GM12878 (cell line): ENCODE data around the gene MCM3AP. TPM values are rescaled to one million over a fixed set of nuclear protein-coding genes. Genes with fewer than 3 reads are reported as not detected.

ENCODE experiments used
- ATAC-seq: fragments of 200-7000 bp; cut with Tn5 transposase; 3 replicates; pipeline ENCODE4 v1.9.1; 2020; ENCODE audit warnings: mild to moderate bottlenecking, moderate library complexity
- BruUV-seq: library from RNA; stranded (reverse); fragments of 400-500 nt; replicated peaks from 2 replicates; lab custom pipeline; 2021; lab: Mats Ljungman, UMichigan
- CTCF ChIA-PET: fragments of 300-600 bp; sonication (Branson Sonifier 250); formaldehyde crosslinking; extraction: SDS; loops from one replicate; lab custom pipeline; 2021; ENCODE audit warnings: inconsistent platforms; lab: Yijun Ruan, JAX
- POLR2A ChIA-PET: fragments of 350-600 bp; formaldehyde crosslinking; extraction: SDS; loops from one replicate; lab custom pipeline; 2021; ENCODE audit warnings: inconsistent platforms; lab: Charles Lee
- RAD21 ChIA-PET: fragments of 300-600 bp; sonication (Branson Sonifier 250); formaldehyde crosslinking; loops from one replicate; lab custom pipeline; 2023; ENCODE audit warnings: antibody characterized with exemption; ENCODE audit not compliant: unreplicated experiment; lab: Charles Lee
- SMC1A ChIA-PET: fragments of 300-600 bp; sonication (Branson Sonifier 250); formaldehyde crosslinking; loops from one replicate; lab custom pipeline; 2023; ENCODE audit not compliant: unreplicated experiment, uncharacterized antibody; lab: Charles Lee
- DNase-seq: peaks from one replicate; pipeline ENCODE4 v3.0.0-alpha.2; 2011; ENCODE audit warnings: low read depth, low spot score
- FAIRE-seq: peaks from 3 replicates; lab custom pipeline; 2011; peaks lifted over from hg19 to GRCh38; lab: Jason Lieb, UNC
- H2AFZ ChIP-seq: 2 replicates; pipeline ENCODE4 v1.6.0; 2011; ENCODE audit warnings: low read depth, low read length, control low read depth; ENCODE audit not compliant: control insufficient read depth
- H3K27ac ChIP-seq: 2 replicates; pipeline ENCODE4 v1.5.1; 2011; ENCODE audit warnings: control low read depth; ENCODE audit not compliant: control insufficient read depth, insufficient read depth
- H3K27me3 ChIP-seq, 2 experiments: replicated peaks in 1 of 2; 2 replicates each; pipeline versions ENCODE4 v1.6.0 to v1.6.1; 2011; ENCODE audit warnings: low read length in 1 of 2; ENCODE audit not compliant: control insufficient read depth in 2 of 2, insufficient read depth in 2 of 2
- H3K36me3 ChIP-seq, 2 experiments: 2 replicates each; pipeline ENCODE4 v1.5.1; 2011; ENCODE audit warnings: low read length in 1 of 2; ENCODE audit not compliant: control insufficient read depth in 2 of 2, insufficient read depth in 2 of 2
- H3K4me1 ChIP-seq: 2 replicates; pipeline ENCODE4 v1.6.1; 2011; ENCODE audit warnings: mild to moderate bottlenecking, low read length, moderate library complexity, mixed read lengths; ENCODE audit not compliant: control insufficient read depth, insufficient read depth
- H3K4me2 ChIP-seq: 2 replicates; pipeline ENCODE4 v1.6.0; 2011; ENCODE audit warnings: control low read depth; ENCODE audit not compliant: control insufficient read depth, insufficient read depth
- H3K4me3 ChIP-seq: fragments of 200-600 bp; sonication (generic); 2 replicates; pipeline ENCODE4 v1.5.1; 2016
- H3K79me2 ChIP-seq: 2 replicates; pipeline ENCODE4 v1.6.0; 2011; ENCODE audit warnings: low read length; ENCODE audit not compliant: control insufficient read depth, insufficient read depth
- H3K9ac ChIP-seq: 2 replicates; pipeline ENCODE4 v1.8.0; 2011; ENCODE audit warnings: low read length, control low read depth, mixed read lengths; ENCODE audit not compliant: control insufficient read depth, insufficient read depth
- H3K9me3 ChIP-seq: replicated peaks from 3 replicates; pipeline ENCODE4 v1.5.1; 2011; ENCODE audit warnings: mild to moderate bottlenecking, low read length; ENCODE audit not compliant: control insufficient read depth, insufficient read depth
- H4K20me1 ChIP-seq: 2 replicates; pipeline ENCODE4 v1.6.0; 2011; ENCODE audit not compliant: control insufficient read depth, insufficient read depth
- ASH2L ChIP-seq: fragments of 300-600, 200-600 bp; sonication (generic); IDR thresholded peaks from 2 replicates; pipeline ENCODE4 v1.6.1; 2017; ENCODE audit warnings: low read depth, mild to moderate bottlenecking, borderline replicate concordance
- BCL11A ChIP-seq: IDR thresholded peaks from 2 replicates; pipeline ENCODE4 v1.6.1; 2011; ENCODE audit warnings: low read depth, low read length
- CHD1 ChIP-seq: IDR thresholded peaks from 2 replicates; pipeline ENCODE4 v1.6.1; 2012; ENCODE audit warnings: low read depth, low read length, improper control_type of control experiment
- EGR1 ChIP-seq, 2 experiments: IDR thresholded peaks; 1 replicate in 1 of 2; 2 replicates in 1 of 2; pipeline ENCODE4 v1.6.1; 2011 to 2012; ENCODE audit warnings: low read depth in 2 of 2, low read length in 2 of 2, borderline replicate concordance in 1 of 2, mild to moderate bottlenecking in 1 of 2, moderate library complexity in 1 of 2
- HDGF ChIP-seq: fragments of 450-650 bp; IDR thresholded peaks from 2 replicates; pipeline ENCODE4 v1.6.1; 2016; ENCODE audit warnings: antibody characterized with exemption
- MTA3 ChIP-seq: IDR thresholded peaks from 2 replicates; pipeline ENCODE4 v1.6.1; 2012; ENCODE audit warnings: low read length, inconsistent platforms, borderline replicate concordance
- MYC ChIP-seq: IDR thresholded peaks from 2 replicates; pipeline ENCODE4 v1.6.1; 2011; ENCODE audit warnings: mild to moderate bottlenecking, low read length, moderate library complexity, inconsistent platforms; ENCODE audit not compliant: insufficient read depth, insufficient replicate concordance, insufficient read length, severe bottlenecking
- NR2C1 ChIP-seq: fragments of 450-650 bp; IDR thresholded peaks from 2 replicates; pipeline ENCODE4 v1.6.1; 2017; ENCODE audit warnings: antibody characterized with exemption, mild to moderate bottlenecking, moderate library complexity
- POLR2A ChIP-seq: IDR thresholded peaks from 2 replicates; pipeline ENCODE4 v1.6.1; 2011; ENCODE audit warnings: low read depth, mild to moderate bottlenecking, low read length
- SMAD1 ChIP-seq: fragments of 450-650 bp; IDR thresholded peaks from 2 replicates; pipeline ENCODE4 v1.6.1; 2018; ENCODE audit warnings: mild to moderate bottlenecking, low read depth; ENCODE audit not compliant: partially characterized antibody
- SREBF2 ChIP-seq: IDR thresholded peaks from 2 replicates; pipeline ENCODE4 v1.6.1; 2012; ENCODE audit warnings: mild to moderate bottlenecking, low read length
- TCF12 ChIP-seq: IDR thresholded peaks from 2 replicates; pipeline ENCODE4 v1.6.1; 2011; ENCODE audit warnings: low read depth, mild to moderate bottlenecking, low read length
- ZSCAN29 ChIP-seq: fragments of 450-650 bp; IDR thresholded peaks from 2 replicates; pipeline ENCODE4 v1.6.1; 2017; ENCODE audit warnings: mild to moderate bottlenecking, moderate library complexity
- WGBS: methylation state at CpG from one replicate; pipeline ENCODE4 v1.1.6; 2016; ENCODE audit warnings: low lambda C conversion rate; ENCODE audit not compliant: insufficient replicate concordance, insufficient coverage; ENCODE audit errors: missing lambda C conversion rate; 5-methylcytosine and 5-hydroxymethylcytosine counted together
- in situ Hi-C: fragments of 300-500 bp; cut with MboI; formaldehyde crosslinking; loops from 9 replicates; pipeline ENCODE4 v1.14.3; 2018; ENCODE audit warnings: mixed read lengths
- intact Hi-C: fragments of 100-400 bp; cut with micrococcal nuclease; formaldehyde crosslinking; loops from one replicate; pipeline ENCODE4 v1.14.2; 2022; ENCODE audit not compliant: unreplicated experiment
- polyA plus RNA-seq, 11 experiments: library from polyadenylated mRNA; depleted of rRNA in 4 of 11; unstranded in 6 of 11; stranded (reverse) in 5 of 11; fragments of >200 nt; fragmentation: Nextera tagmentation in 4 of 11; fragmentation: Illumina TruSeq in 1 of 11; extraction: Ambion mirVana in 4 of 11; extraction: Trizol in 1 of 11; gene quantifications; 1 replicate in 1 of 11; 2 replicates in 10 of 11; pipeline versions ENCODE4 v1.2.1 to v1.2.3, GENCODE V29; 2011 to 2016; ENCODE audit warnings: inconsistent platforms in 2 of 11, missing spikeins in 2 of 11, low read depth in 1 of 11
- total RNA-seq, 4 experiments: library from RNA; depleted of rRNA in 3 of 4; stranded (reverse); fragments of >200 nt in 3 of 4; fragmentation: Illumina TruSeq in 1 of 4; extraction: Trizol in 1 of 4; gene quantifications; 2 replicates each; pipeline versions ENCODE4 v1.2.1 to v1.2.3, GENCODE V29; 2013 to 2021
- TF ChIP-seq, protein P1 (sequence below): fragments of 450-650 bp; IDR thresholded peaks from 2 replicates; pipeline ENCODE4 v1.6.1; 2017; ENCODE audit warnings: mild to moderate bottlenecking, moderate library complexity
- TF ChIP-seq, protein P2 (sequence below): fragments of 450-650 bp; IDR thresholded peaks from 2 replicates; pipeline ENCODE4 v1.6.1; 2017; ENCODE audit warnings: borderline replicate concordance
- TF ChIP-seq, protein P3 (sequence below): IDR thresholded peaks from 2 replicates; pipeline ENCODE4 v1.6.1; 2011; ENCODE audit warnings: low read depth, low read length, improper control_type of control experiment, borderline replicate concordance
- TF ChIP-seq, protein P4 (sequence below): fragments of 450-650 bp; IDR thresholded peaks from 2 replicates; pipeline ENCODE4 v1.6.1; 2016; ENCODE audit warnings: mild to moderate bottlenecking

MCM3AP gene
- total and polyA plus RNA-seq, 10 of the 15 experiments (the other 5 are each of a cell fraction or from before 2014, with no cell fraction given): 6.1 to 95.7 (median 47.0) TPM

DNA sequence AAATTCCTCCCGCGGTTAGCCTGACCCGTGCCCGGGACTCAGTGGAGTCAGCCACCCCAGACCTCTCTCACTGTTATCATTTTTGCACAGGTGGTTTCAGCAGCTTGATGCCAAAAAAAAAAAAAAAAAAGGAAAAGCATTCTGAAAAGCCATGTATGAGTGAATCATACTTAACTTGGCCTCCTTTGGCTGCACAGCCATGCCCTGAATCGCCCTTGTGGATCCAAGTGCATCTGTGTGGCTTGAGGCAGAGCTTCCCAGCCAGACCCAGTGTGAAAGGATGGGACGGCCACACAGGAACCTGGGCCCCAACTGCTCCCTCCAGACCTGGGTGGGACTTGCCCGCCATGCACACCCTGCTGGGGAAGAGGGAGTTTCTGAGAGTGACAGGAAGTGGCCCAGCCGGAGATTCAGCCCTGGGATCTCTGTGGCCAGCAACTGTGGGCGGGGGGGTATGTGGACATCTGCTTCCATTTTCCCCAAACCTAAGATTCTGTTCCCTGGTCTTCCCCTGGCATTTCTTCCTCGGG lies 9.3 kb upstream of the MCM3AP start (continued):
- TF ChIP-seq, protein P1, sequence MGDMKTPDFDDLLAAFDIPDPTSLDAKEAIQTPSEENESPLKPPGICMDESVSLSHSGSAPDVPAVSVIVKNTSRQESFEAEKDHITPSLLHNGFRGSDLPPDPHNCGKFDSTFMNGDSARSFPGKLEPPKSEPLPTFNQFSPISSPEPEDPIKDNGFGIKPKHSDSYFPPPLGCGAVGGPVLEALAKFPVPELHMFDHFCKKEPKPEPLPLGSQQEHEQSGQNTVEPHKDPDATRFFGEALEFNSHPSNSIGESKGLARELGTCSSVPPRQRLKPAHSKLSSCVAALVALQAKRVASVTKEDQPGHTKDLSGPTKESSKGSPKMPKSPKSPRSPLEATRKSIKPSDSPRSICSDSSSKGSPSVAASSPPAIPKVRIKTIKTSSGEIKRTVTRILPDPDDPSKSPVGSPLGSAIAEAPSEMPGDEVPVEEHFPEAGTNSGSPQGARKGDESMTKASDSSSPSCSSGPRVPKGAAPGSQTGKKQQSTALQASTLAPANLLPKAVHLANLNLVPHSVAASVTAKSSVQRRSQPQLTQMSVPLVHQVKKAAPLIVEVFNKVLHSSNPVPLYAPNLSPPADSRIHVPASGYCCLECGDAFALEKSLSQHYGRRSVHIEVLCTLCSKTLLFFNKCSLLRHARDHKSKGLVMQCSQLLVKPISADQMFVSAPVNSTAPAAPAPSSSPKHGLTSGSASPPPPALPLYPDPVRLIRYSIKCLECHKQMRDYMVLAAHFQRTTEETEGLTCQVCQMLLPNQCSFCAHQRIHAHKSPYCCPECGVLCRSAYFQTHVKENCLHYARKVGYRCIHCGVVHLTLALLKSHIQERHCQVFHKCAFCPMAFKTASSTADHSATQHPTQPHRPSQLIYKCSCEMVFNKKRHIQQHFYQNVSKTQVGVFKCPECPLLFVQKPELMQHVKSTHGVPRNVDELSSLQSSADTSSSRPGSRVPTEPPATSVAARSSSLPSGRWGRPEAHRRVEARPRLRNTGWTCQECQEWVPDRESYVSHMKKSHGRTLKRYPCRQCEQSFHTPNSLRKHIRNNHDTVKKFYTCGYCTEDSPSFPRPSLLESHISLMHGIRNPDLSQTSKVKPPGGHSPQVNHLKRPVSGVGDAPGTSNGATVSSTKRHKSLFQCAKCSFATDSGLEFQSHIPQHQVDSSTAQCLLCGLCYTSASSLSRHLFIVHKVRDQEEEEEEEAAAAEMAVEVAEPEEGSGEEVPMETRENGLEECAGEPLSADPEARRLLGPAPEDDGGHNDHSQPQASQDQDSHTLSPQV: no peak
- TF ChIP-seq SREBF2: no peak

DNA sequence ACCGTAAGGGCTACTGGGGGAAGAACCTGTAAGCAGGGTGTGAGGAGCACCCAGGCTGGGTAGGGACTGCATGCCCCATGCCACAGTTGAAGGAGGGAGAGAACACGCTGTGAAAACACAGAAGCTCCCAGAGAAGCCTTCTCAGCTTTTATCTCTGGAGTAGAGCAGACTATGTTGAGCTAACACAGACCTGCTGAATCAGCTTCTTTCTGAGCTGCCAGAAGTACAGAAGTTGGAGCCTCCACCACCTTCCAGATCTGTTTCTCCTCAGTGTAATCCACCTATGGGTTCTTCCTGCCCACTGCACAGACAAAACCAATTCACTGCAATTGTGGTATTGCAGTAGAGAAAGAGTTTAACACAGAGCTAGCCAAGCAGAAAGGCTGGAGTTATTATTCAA lies 6.2 kb upstream of the MCM3AP start:
- TF ChIP-seq MYC (no peak), BCL11A (no peak), CHD1 (no peak), EGR1 (IDR thresholded peaks at IDR 0.05; ENCODE audit: borderline replicate concordance in 1 of 2, low read depth in 2 of 2, low read length in 2 of 2) (no peak), ASH2L (no peak), SMAD1 (no peak), ZSCAN29 (no peak), TCF12 (no peak), HDGF (no peak), POLR2A (no peak), NR2C1 (no peak), MTA3 (no peak)
- TF ChIP-seq, protein P2, sequence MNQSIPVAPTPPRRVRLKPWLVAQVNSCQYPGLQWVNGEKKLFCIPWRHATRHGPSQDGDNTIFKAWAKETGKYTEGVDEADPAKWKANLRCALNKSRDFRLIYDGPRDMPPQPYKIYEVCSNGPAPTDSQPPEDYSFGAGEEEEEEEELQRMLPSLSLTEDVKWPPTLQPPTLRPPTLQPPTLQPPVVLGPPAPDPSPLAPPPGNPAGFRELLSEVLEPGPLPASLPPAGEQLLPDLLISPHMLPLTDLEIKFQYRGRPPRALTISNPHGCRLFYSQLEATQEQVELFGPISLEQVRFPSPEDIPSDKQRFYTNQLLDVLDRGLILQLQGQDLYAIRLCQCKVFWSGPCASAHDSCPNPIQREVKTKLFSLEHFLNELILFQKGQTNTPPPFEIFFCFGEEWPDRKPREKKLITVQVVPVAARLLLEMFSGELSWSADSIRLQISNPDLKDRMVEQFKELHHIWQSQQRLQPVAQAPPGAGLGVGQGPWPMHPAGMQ: no peak
- TF ChIP-seq, protein P3, sequence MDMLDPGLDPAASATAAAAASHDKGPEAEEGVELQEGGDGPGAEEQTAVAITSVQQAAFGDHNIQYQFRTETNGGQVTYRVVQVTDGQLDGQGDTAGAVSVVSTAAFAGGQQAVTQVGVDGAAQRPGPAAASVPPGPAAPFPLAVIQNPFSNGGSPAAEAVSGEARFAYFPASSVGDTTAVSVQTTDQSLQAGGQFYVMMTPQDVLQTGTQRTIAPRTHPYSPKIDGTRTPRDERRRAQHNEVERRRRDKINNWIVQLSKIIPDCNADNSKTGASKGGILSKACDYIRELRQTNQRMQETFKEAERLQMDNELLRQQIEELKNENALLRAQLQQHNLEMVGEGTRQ: no peak
- TF ChIP-seq, protein P4, sequence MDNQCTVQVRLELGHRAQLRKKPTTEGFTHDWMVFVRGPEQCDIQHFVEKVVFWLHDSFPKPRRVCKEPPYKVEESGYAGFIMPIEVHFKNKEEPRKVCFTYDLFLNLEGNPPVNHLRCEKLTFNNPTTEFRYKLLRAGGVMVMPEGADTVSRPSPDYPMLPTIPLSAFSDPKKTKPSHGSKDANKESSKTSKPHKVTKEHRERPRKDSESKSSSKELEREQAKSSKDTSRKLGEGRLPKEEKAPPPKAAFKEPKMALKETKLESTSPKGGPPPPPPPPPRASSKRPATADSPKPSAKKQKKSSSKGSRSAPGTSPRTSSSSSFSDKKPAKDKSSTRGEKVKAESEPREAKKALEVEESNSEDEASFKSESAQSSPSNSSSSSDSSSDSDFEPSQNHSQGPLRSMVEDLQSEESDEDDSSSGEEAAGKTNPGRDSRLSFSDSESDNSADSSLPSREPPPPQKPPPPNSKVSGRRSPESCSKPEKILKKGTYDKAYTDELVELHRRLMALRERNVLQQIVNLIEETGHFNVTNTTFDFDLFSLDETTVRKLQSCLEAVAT: no peak
- TF ChIP-seq, all 136 proteins: peak for 0
- FAIRE-seq (no peak), DNase-seq (no peak), ATAC-seq (no peak)
- BruUV-seq: no TSS peak
- peaks cover 11% of the 10 kb centered on the region; the same call in 2 of the 3 replicates for H3K9me3 ChIP-seq
- peaks cover 5 to 12% of the 10 kb centered on the region in 2 experiments; a peak in 3 of 4 replicates for H3K36me3 ChIP-seq
- ChIA-PET SMC1A (no interaction called here), POLR2A (no interaction called here), CTCF (no interaction called here), RAD21 (no interaction called here)
- in situ Hi-C loops (no loop called here), intact Hi-C loops (no loop called here)
- no peaks in the 10 kb centered on the region for H3K27me3 ChIP-seq
- H3K9ac ChIP-seq: no peak overlapping the region
- 100% methylated on average over 2 of the region's 2 CpGs for WGBS
- H2AFZ ChIP-seq: no peak overlapping the region
- peaks cover 13% of the 10 kb centered on the region for H3K79me2 ChIP-seq
- no peak overlapping the region for H3K27ac ChIP-seq
- H3K4me1 ChIP-seq: peaks cover 6% of the 10 kb centered on the region
- H3K4me3 ChIP-seq: no peak overlapping the region
- H4K20me1 ChIP-seq: no peaks in the 10 kb centered on the region
- no peak overlapping the region for H3K4me2 ChIP-seq
